K562 (cell line): ENCODE data around the gene AIDA. TPM values are rescaled to one million over a fixed set of nuclear protein-coding genes. Genes with fewer than 3 reads are reported as not detected.
A peak's percentile ranks its signal among the peaks of the same experiment; 100 is the strongest.

Experiments used
- CBX3 ChIP-seq, 2 experiments: IDR thresholded peaks; 1 replicate in 1 of 2; 2 replicates in 1 of 2; pipeline ENCODE4 v1.6.1; 2012; ENCODE audit warnings: inconsistent platforms in 2 of 2, low read length in 2 of 2, borderline replicate concordance in 1 of 2, control low read depth in 1 of 2
- CHCHD3 ChIP-seq: fragments of 250-450 bp; sonication (Bioruptor Pico); IDR thresholded peaks from 2 replicates; pipeline ENCODE4 v2.1.2; 2022; ENCODE audit warnings: mild to moderate bottlenecking
- DPF2 ChIP-seq: fragments of 450-650 bp; IDR thresholded peaks from 2 replicates; pipeline ENCODE4 v1.6.1; 2016
- HMG20A ChIP-seq: fragments of 450-650 bp; formaldehyde crosslinking; conservative IDR thresholded peaks from 2 replicates; pipeline ENCODE4 v1.4.0; 2020; ENCODE audit warnings: mild to moderate bottlenecking, mixed read lengths
- ILK ChIP-seq: fragments of 450-650 bp; IDR thresholded peaks from 2 replicates; pipeline ENCODE4 v1.6.1; 2016; ENCODE audit warnings: missing genetic modification characterization, low read depth, mild to moderate bottlenecking, missing compliant biosample characterization, moderate library complexity, borderline replicate concordance
- MTF1 ChIP-seq: fragments of 250-450 bp; sonication (Bioruptor Pico); IDR thresholded peaks from 2 replicates; pipeline ENCODE4 v1.9.0; 2021; ENCODE audit warnings: moderate library complexity, mild to moderate bottlenecking, inconsistent platforms, borderline replicate concordance
- POLR3A ChIP-seq: IDR thresholded peaks from 2 replicates; pipeline ENCODE4 v1.6.1; 2011; ENCODE audit warnings: borderline replicate concordance, mild to moderate bottlenecking, moderate library complexity; ENCODE audit not compliant: insufficient read length, insufficient read depth; ENCODE audit errors: extremely low read depth
- RREB1 ChIP-seq: fragments of 250-450 bp; sonication (Bioruptor Pico); IDR thresholded peaks from 2 replicates; pipeline ENCODE4 v1.4.0; 2020
- SMARCE1 ChIP-seq: fragments of 450-650 bp; IDR thresholded peaks from 2 replicates; pipeline ENCODE4 v1.7.1; 2016; ENCODE audit warnings: mild to moderate bottlenecking
- SOX6 ChIP-seq: fragments of 450-650 bp; IDR thresholded peaks from 2 replicates; pipeline ENCODE4 v1.6.1; 2014; ENCODE audit warnings: mild to moderate bottlenecking
- SRSF1 ChIP-seq: fragments of 200-400 bp; formaldehyde crosslinking; IDR thresholded peaks from 2 replicates; pipeline ENCODE4 v1.6.1; 2017; ENCODE audit warnings: mild to moderate bottlenecking, low read depth, low read length, moderate library complexity
- ZNF518B ChIP-seq: fragments of 250-450 bp; sonication (Bioruptor Pico); IDR thresholded peaks from 2 replicates; pipeline ENCODE4 v1.5.0; 2021; ENCODE audit warnings: mild to moderate bottlenecking, moderate library complexity
- ZNF609 ChIP-seq: sonication (generic); formaldehyde crosslinking; IDR thresholded peaks from 2 replicates; pipeline ENCODE4 v1.8.1; 2023; ENCODE audit warnings: missing genetic modification reagents, mild to moderate bottlenecking, borderline replicate concordance
- polyA plus RNA-seq, 8 experiments: library from polyadenylated mRNA; depleted of rRNA in 4 of 8; stranded (reverse) in 5 of 8; unstranded in 3 of 8; fragments of >200 nt; fragmentation: Nextera tagmentation in 2 of 8; fragmentation: Illumina TruSeq in 1 of 8; extraction: Ambion mirVana in 2 of 8; extraction: Trizol in 1 of 8; gene quantifications; 2 replicates each; pipeline versions ENCODE4 v1.2.1 to v1.2.3, GENCODE V29; 2011 to 2014; ENCODE audit warnings: inconsistent platforms in 1 of 8, missing spikeins in 1 of 8
- total RNA-seq, 7 experiments: library from RNA; depleted of rRNA in 6 of 7; stranded (reverse); fragments of >200 nt in 6 of 7; fragmentation: Illumina TruSeq in 2 of 7; extraction: Trizol in 2 of 7; gene quantifications; 2 replicates each; pipeline versions ENCODE4 v1.2.1 to v1.2.3, GENCODE V29; 2011 to 2021; ENCODE audit warnings: low replicate concordance in 1 of 7

AIDA gene
- total and polyA plus RNA-seq, 9 of the 15 experiments (the other 6 are each of a cell fraction or from before 2014, with no cell fraction given), result 18.2 to 77.9 (median 24.9) TPM

GRCh38 chr1:222643938-222644635 is 68.2 kb downstream of the AIDA start (continued):
- no peak for TF ChIP-seq ZNF518B (CRISPR knock-in tag)
- no peak; the same call in 1 of the 2 replicates for TF ChIP-seq DPF2
- TF ChIP-seq CBX3 (IDR thresholded peaks at IDR 0.05; ENCODE audit: borderline replicate concordance in 1 of 2, low read length in 2 of 2), result peak in 1 of 2 experiments; percentile 75; a peak in 1 of 3 replicates
- no peak for TF ChIP-seq CHCHD3 (CRISPR knock-in tag)
- no peak for TF ChIP-seq RREB1 (CRISPR knock-in tag)
- TF ChIP-seq SRSF1, result no peak
- no peak for TF ChIP-seq POLR3A
- TF ChIP-seq SMARCE1, result no peak; the same call in 1 of the 2 replicates
- TF ChIP-seq ILK, result no peak
- TF ChIP-seq MTF1 (CRISPR knock-in tag), result no peak
- no peak for TF ChIP-seq HMG20A
- peak; percentile 51; the same call in 1 of the 2 replicates for TF ChIP-seq SOX6
- TF ChIP-seq ZNF609 (CRISPR knock-in tag), result no peak
